HCT116 (cell line): Measurements from ENCODE around the gene SF3B6. TPM values are rescaled to one million over a fixed set of nuclear protein-coding genes. Genes with fewer than 3 reads are reported as not detected.

Experiments
- ATAC-seq: fragments of 200-7000 bp; cut with Tn5 transposase; 2 replicates; pipeline ENCODE4 v1.9.1; 2020; ENCODE audit warnings: mild to moderate bottlenecking, moderate library complexity
- BruUV-seq: library from RNA; stranded (reverse); fragments of 400-500 nt; replicated peaks from 2 replicates; lab custom pipeline; 2021; lab: Mats Ljungman, UMichigan
- CTCF ChIA-PET: fragments of 300-600 bp; sonication (Branson Sonifier 250); formaldehyde crosslinking; loops from one replicate; lab custom pipeline; 2021; ENCODE audit warnings: antibody characterized with exemption; lab: Charles Lee
- POLR2A ChIA-PET: fragments of 300-600, 350-600 bp; sonication (Branson Sonifier 250); formaldehyde crosslinking; loops from one replicate; lab custom pipeline; 2021; ENCODE audit warnings: antibody characterized with exemption; lab: Charles Lee
- RAD21 ChIA-PET, 2 experiments: fragments of 300-600 bp; sonication (Branson Sonifier 250); formaldehyde crosslinking; loops; one replicate each; lab custom pipeline; 2023; ENCODE audit warnings: low total read pairs in 2 of 2; ENCODE audit not compliant: uncharacterized antibody in 2 of 2, unreplicated experiment in 2 of 2, low non-redundant PET in 1 of 2; lab: Charles Lee
- DNase-seq: peaks from one replicate; pipeline ENCODE4 v3.0.0-alpha.2; 2010; ENCODE audit warnings: low read depth, low spot score
- H2AFZ ChIP-seq: fragments of 200-600 bp; shearing (Covaris generic), sonication (generic); 2 replicates; pipeline ENCODE4 v1.6.1; 2017; ENCODE audit warnings: low read depth, mixed run types, mixed read lengths, antibody characterized with exemption, low read length; ENCODE audit not compliant: poor library complexity, severe bottlenecking
- H3K27ac ChIP-seq: 2 replicates; pipeline ENCODE4 v1.5.1; 2012; ENCODE audit warnings: low read depth, low read length
- H3K27me3 ChIP-seq: fragments of 200-600 bp; sonication (generic); 2 replicates; pipeline ENCODE4 v1.6.1; 2016; ENCODE audit warnings: mixed run types, low read length, mixed read lengths; ENCODE audit not compliant: insufficient read depth
- H3K36me3 ChIP-seq, 2 experiments: fragments of 200-500 bp in 1 of 2; fragments of 200-600 bp in 1 of 2; sonication (Bioruptor generic) in 1 of 2; sonication (generic) in 1 of 2; 2 replicates each; pipeline versions ENCODE4 v1.5.1 to v1.6.1; 2014 to 2016; ENCODE audit warnings: low read length in 2 of 2, inconsistent platforms in 1 of 2, mixed read lengths in 1 of 2, mixed run types in 1 of 2; ENCODE audit not compliant: insufficient read depth in 2 of 2, control insufficient read depth in 1 of 2
- H3K4me1 ChIP-seq, 2 experiments: fragments of 200-600 bp in 1 of 2; sonication (generic) in 1 of 2; 2 replicates each; pipeline versions ENCODE4 v1.5.1 to v1.6.1; 2012 to 2017; ENCODE audit warnings: low read length in 2 of 2, inconsistent platforms in 1 of 2, mild to moderate bottlenecking in 1 of 2, mixed read lengths in 1 of 2, mixed run types in 1 of 2, moderate library complexity in 1 of 2; ENCODE audit not compliant: insufficient read depth in 2 of 2, control insufficient read depth in 1 of 2
- H3K4me2 ChIP-seq: fragments of 200-600 bp; sonication (generic); 2 replicates; pipeline ENCODE4 v1.6.1; 2017; ENCODE audit warnings: mixed run types, low read length, mixed read lengths
- H3K4me3 ChIP-seq, 2 experiments: fragments of 200-600 bp in 1 of 2; sonication (generic) in 1 of 2; replicated peaks in 1 of 2; 2 replicates each; pipeline ENCODE4 v1.5.1; 2011 to 2016; ENCODE audit warnings: low read length in 2 of 2, control low read depth in 1 of 2, low read depth in 1 of 2, mild to moderate bottlenecking in 1 of 2, mixed read lengths in 1 of 2, mixed run types in 1 of 2
- H3K79me2 ChIP-seq: fragments of 200-600 bp; sonication (generic); 2 replicates; pipeline ENCODE4 v1.6.1; 2017; ENCODE audit warnings: mild to moderate bottlenecking, mixed run types, low read length, moderate library complexity, mixed read lengths; ENCODE audit not compliant: insufficient read depth
- H3K9ac ChIP-seq: fragments of 200-600 bp; sonication (generic); 2 replicates; pipeline ENCODE4 v1.6.1; 2016; ENCODE audit warnings: low read length, mixed read lengths
- H3K9me2 ChIP-seq: fragments of 200-600 bp; sonication (generic), shearing (Covaris generic); 2 replicates; pipeline ENCODE4 v1.6.1; 2017; ENCODE audit warnings: mixed run types, mild to moderate bottlenecking, moderate library complexity; ENCODE audit not compliant: insufficient read depth
- H3K9me3 ChIP-seq, 2 experiments: fragments of 200-500 bp in 1 of 2; fragments of 200-600 bp in 1 of 2; sonication (Bioruptor generic) in 1 of 2; sonication (generic) in 1 of 2; 2 replicates each; pipeline ENCODE4 v1.6.1; 2014 to 2017; ENCODE audit warnings: low read length in 2 of 2, mixed read lengths in 2 of 2, inconsistent platforms in 1 of 2, low read depth in 1 of 2, mild to moderate bottlenecking in 1 of 2, mixed run types in 1 of 2, moderate library complexity in 1 of 2; ENCODE audit not compliant: control insufficient read depth in 1 of 2, insufficient read depth in 1 of 2
- H4K20me1 ChIP-seq: fragments of 200-600 bp; sonication (generic), shearing (Covaris generic); 2 replicates; pipeline ENCODE4 v1.6.1; 2017; ENCODE audit warnings: mixed run types, mild to moderate bottlenecking, moderate library complexity; ENCODE audit not compliant: insufficient read depth
- CBX3 ChIP-seq: IDR thresholded peaks from 2 replicates; pipeline ENCODE4 v1.6.1; 2012; ENCODE audit warnings: low read depth
- EGR1 ChIP-seq: IDR thresholded peaks from 2 replicates; pipeline ENCODE4 v1.6.1; 2012; ENCODE audit warnings: low read depth
- ELF1 ChIP-seq: IDR thresholded peaks from 2 replicates; pipeline ENCODE4 v1.6.1; 2012; ENCODE audit warnings: low read depth, borderline replicate concordance
- FOSL1 ChIP-seq: IDR thresholded peaks from 2 replicates; pipeline ENCODE4 v1.6.1; 2012; ENCODE audit warnings: low read depth
- MAX ChIP-seq: IDR thresholded peaks from 2 replicates; pipeline ENCODE4 v1.6.1; 2012
- POLR2AphosphoS5 ChIP-seq: IDR thresholded peaks from 2 replicates; pipeline ENCODE4 v1.6.1; 2011; ENCODE audit warnings: mild to moderate bottlenecking, low read depth, low read length, moderate library complexity
- SIN3A ChIP-seq: IDR thresholded peaks from 2 replicates; pipeline ENCODE4 v1.6.1; 2012; ENCODE audit warnings: low read depth
- SP1 ChIP-seq: IDR thresholded peaks from 2 replicates; pipeline ENCODE4 v1.6.1; 2012; ENCODE audit warnings: low read depth
- SRF ChIP-seq: IDR thresholded peaks from 2 replicates; pipeline ENCODE4 v1.6.1; 2012; ENCODE audit warnings: low read depth
- TCF7L2 ChIP-seq: IDR thresholded peaks from 2 replicates; pipeline ENCODE4 v1.7.0; 2011; ENCODE audit warnings: borderline replicate concordance, inconsistent platforms; ENCODE audit not compliant: insufficient read depth, insufficient read length; ENCODE audit errors: extremely low read depth
- YY1 ChIP-seq: IDR thresholded peaks from 2 replicates; pipeline ENCODE4 v1.6.1; 2011; ENCODE audit warnings: low read length, low read depth, moderate library complexity, mild to moderate bottlenecking; ENCODE audit not compliant: insufficient replicate concordance; ENCODE audit errors: extremely low read depth
- ZFX ChIP-seq: fragments of 450-650 bp; IDR thresholded peaks from 2 replicates; pipeline ENCODE4 v1.6.1; 2017
- ZNF274 ChIP-seq: fragments of 200-500 bp; sonication (Bioruptor generic); IDR thresholded peaks from 2 replicates; pipeline ENCODE4 v1.6.1; 2014; ENCODE audit warnings: mild to moderate bottlenecking, low read depth, low read length, inconsistent platforms
- intact Hi-C: fragments of 100-400 bp; cut with micrococcal nuclease; formaldehyde crosslinking; loops from 2 replicates; pipeline ENCODE4 v1.10.0; 2022
- total RNA-seq: library from RNA; stranded (reverse); gene quantifications from one replicate; pipeline ENCODE4 v1.2.1, GENCODE V29; 2021; ENCODE audit not compliant: unreplicated experiment
- TF ChIP-seq, protein P1 (sequence below): IDR thresholded peaks from 2 replicates; pipeline ENCODE4 v1.6.1; 2012; ENCODE audit warnings: low read depth

SF3B6 gene
- total RNA-seq, 1 experiment from 2014 or later = 129 TPM

DNA sequence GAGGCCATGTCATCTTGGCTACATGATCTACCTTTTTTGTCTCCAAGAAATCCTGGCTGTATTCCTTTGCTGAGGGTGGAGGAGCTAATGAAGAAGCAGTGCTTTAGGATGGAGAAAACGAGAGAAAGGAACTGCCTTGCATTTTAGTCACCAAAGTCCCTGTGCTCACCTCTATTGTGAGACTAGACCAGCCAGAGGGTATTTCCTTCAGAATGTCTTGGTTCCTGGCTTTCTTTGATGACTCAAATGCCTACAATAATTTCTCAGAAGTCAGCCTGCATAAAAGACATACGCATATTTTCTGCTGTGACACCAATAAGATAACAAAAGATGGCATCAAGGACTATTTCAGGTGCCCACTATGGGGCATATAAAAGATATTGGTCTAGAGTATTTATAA is 10.8 kb downstream of the SF3B6 start (continued):
- no peak for TF ChIP-seq CBX3
- no peak for TF ChIP-seq SP1
- no peak for TF ChIP-seq SRF
- no peak for TF ChIP-seq SIN3A
- no peak for TF ChIP-seq TCF7L2
- no peak for TF ChIP-seq ELF1

DNA sequence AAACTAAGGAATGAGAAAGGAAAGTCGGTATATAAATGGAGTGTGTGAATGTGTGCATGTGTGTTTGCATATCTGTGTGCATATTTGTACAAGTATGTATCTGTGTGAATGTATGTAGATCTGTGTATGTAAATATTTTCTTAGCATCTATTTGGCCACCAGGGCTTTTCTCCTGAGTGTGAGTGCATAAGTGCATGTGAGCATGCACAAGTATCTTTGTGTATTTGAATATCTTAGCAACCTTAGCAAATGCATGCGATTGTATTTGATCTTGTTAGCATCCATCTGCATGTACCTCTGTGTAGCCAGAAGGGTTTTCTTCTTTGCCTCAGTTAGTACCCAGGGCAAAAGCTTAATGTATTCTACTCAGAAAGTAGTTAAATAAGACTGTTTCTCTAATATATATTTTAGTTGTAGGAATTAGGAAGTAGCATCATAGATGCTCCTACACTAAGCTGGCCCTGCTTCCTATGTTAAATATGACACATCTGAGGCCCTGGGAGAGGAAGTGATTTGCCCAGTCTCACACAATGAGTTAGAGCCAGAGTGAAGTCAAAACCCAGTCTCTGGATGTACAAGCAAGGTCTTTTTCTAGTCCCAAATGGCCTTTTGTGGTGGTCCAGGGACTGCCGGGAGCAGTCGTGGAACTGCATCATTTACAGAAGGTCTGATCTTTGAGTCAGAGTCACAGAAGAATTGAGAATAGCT is 17.4 kb downstream of the SF3B6 start:
- H3K4me3 ChIP-seq = no peak overlapping the region
- no peaks in the 10 kb centered on the region for H3K9me2 ChIP-seq
- H3K9ac ChIP-seq = no peak overlapping the region
- ATAC-seq = no peak
- no peaks in the 10 kb centered on the region for H3K36me3 ChIP-seq
- H3K9me3 ChIP-seq = no peaks in the 10 kb centered on the region
- POLR2A ChIA-PET = interaction anchor here (1.1 to 1.6 kb wide), 3 partner anchors 10 to 18 kb away, joined by 3 read pairs; partner anchors contain the start of genes SF3B6 and WDCP
- H4K20me1 ChIP-seq = no peaks in the 10 kb centered on the region
- no peak overlapping the region for H2AFZ ChIP-seq
- CTCF ChIA-PET = interaction anchor here (1.7 kb wide), 1 partner anchor 234 kb away, joined by 6 read pairs; no protein-coding TSS in a partner anchor
- intact Hi-C loops = no loop called here
- no peak for TF ChIP-seq ZFX
- TF ChIP-seq ELF1 = no peak
- no peak for TF ChIP-seq TCF7L2
- TF ChIP-seq MAX = no peak
- TF ChIP-seq, protein P1, sequence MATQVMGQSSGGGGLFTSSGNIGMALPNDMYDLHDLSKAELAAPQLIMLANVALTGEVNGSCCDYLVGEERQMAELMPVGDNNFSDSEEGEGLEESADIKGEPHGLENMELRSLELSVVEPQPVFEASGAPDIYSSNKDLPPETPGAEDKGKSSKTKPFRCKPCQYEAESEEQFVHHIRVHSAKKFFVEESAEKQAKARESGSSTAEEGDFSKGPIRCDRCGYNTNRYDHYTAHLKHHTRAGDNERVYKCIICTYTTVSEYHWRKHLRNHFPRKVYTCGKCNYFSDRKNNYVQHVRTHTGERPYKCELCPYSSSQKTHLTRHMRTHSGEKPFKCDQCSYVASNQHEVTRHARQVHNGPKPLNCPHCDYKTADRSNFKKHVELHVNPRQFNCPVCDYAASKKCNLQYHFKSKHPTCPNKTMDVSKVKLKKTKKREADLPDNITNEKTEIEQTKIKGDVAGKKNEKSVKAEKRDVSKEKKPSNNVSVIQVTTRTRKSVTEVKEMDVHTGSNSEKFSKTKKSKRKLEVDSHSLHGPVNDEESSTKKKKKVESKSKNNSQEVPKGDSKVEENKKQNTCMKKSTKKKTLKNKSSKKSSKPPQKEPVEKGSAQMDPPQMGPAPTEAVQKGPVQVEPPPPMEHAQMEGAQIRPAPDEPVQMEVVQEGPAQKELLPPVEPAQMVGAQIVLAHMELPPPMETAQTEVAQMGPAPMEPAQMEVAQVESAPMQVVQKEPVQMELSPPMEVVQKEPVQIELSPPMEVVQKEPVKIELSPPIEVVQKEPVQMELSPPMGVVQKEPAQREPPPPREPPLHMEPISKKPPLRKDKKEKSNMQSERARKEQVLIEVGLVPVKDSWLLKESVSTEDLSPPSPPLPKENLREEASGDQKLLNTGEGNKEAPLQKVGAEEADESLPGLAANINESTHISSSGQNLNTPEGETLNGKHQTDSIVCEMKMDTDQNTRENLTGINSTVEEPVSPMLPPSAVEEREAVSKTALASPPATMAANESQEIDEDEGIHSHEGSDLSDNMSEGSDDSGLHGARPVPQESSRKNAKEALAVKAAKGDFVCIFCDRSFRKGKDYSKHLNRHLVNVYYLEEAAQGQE = no peak
- TF ChIP-seq FOSL1 = no peak
- no peak for TF ChIP-seq EGR1
- TF ChIP-seq SP1 = no peak
- no peak for TF ChIP-seq POLR2AphosphoS5
- TF ChIP-seq YY1 = no peak
- TF ChIP-seq ZNF274 = no peak
- no peaks in the 10 kb centered on the region for H3K27me3 ChIP-seq
- H3K4me2 ChIP-seq = no peak overlapping the region
- BruUV-seq = no TSS peak
- no peak for DNase-seq
- H3K27ac ChIP-seq = no peak overlapping the region
- RAD21 ChIA-PET = no interaction called here
- H3K4me1 ChIP-seq = no peaks in the 10 kb centered on the region
- H3K79me2 ChIP-seq = no peaks in the 10 kb centered on the region
